SU-DHL-6 (cell line): ENCODE measurements around the gene HCFC1.

Source experiments
- H2AFZ ChIP-seq: fragments of 200-600 bp; sonication (generic); 2 replicates; pipeline ENCODE4 v1.6.1; 2014; ENCODE audit warnings: low read depth, mild to moderate bottlenecking, moderate library complexity, mixed read lengths, antibody characterized with exemption, low read length; ENCODE audit not compliant: severe bottlenecking
- H3F3A ChIP-seq: fragments of 200-600 bp; shearing (Covaris generic); 2 replicates; pipeline ENCODE4 v1.6.0; 2016; ENCODE audit warnings: antibody characterized with exemption, mild to moderate bottlenecking; ENCODE audit not compliant: insufficient read depth
- H3K27ac ChIP-seq: fragments of 200-600 bp; sonication (generic); 2 replicates; pipeline ENCODE4 v1.5.1; 2016; ENCODE audit warnings: low read depth, mild to moderate bottlenecking, low read length, moderate library complexity, mixed read lengths
- H3K27me3 ChIP-seq: fragments of 200-600 bp; sonication (generic), shearing (Covaris generic); 2 replicates; pipeline ENCODE4 v1.6.0; 2014; ENCODE audit warnings: mild to moderate bottlenecking, low read length
- H3K36me3 ChIP-seq: fragments of 200-600 bp; sonication (generic); 2 replicates; pipeline ENCODE4 v1.6.1; 2014; ENCODE audit warnings: mild to moderate bottlenecking, low read length, mixed read lengths
- H3K4me2 ChIP-seq: fragments of 300-600, 200-600 bp; shearing (Covaris generic), sonication (generic); 2 replicates; pipeline ENCODE4 v1.6.0; 2014; ENCODE audit warnings: low read length, low read depth, mild to moderate bottlenecking; ENCODE audit not compliant: poor library complexity, severe bottlenecking
- H3K4me3 ChIP-seq: fragments of 200-600 bp; sonication (generic); 2 replicates; pipeline ENCODE4 v1.5.1; 2014; ENCODE audit warnings: antibody characterized with exemption, low read length, mild to moderate bottlenecking, mixed read lengths; ENCODE audit not compliant: insufficient read depth, poor library complexity, severe bottlenecking
- H3K79me2 ChIP-seq: fragments of 200-600 bp; sonication (generic); 2 replicates; pipeline ENCODE4 v1.6.1; 2014; ENCODE audit warnings: mild to moderate bottlenecking, low read length, moderate library complexity; ENCODE audit not compliant: insufficient read depth
- H3K9ac ChIP-seq: fragments of 200-600 bp; sonication (generic); 2 replicates; pipeline ENCODE4 v1.7.0; 2014; ENCODE audit warnings: mild to moderate bottlenecking, low read length
- H3K9me2 ChIP-seq: fragments of 200-600 bp; sonication (generic); replicated peaks from 2 replicates; pipeline ENCODE4 v1.6.1; 2014; ENCODE audit warnings: low read length; ENCODE audit not compliant: insufficient read depth
- H3K9me3 ChIP-seq: fragments of 200-600 bp; sonication (generic); 2 replicates; pipeline ENCODE4 v1.6.1; 2014; ENCODE audit warnings: low read length, mixed read lengths; ENCODE audit not compliant: insufficient read depth
- H4K20me1 ChIP-seq: fragments of 200-600 bp; sonication (generic); 2 replicates; pipeline ENCODE4 v1.6.1; 2014; ENCODE audit warnings: low read depth, mild to moderate bottlenecking, antibody characterized with exemption, low read length, moderate library complexity, mixed read lengths
- CTCF ChIP-seq: fragments of 200-600 bp; sonication (generic); IDR thresholded peaks from one replicate; pipeline ENCODE4 v1.5.1; 2017; ENCODE audit warnings: antibody characterized with exemption, mild to moderate bottlenecking, low read length, moderate library complexity; ENCODE audit not compliant: insufficient read depth, poor library complexity, severe bottlenecking
- EZH2phosphoT487 ChIP-seq: fragments of 200-600 bp; sonication (generic), shearing (Covaris generic); conservative IDR thresholded peaks from 2 replicates; pipeline ENCODE4 v1.6.1; 2018; ENCODE audit warnings: mild to moderate bottlenecking, antibody characterized with exemption, low read length, moderate library complexity, mixed read lengths

Gene HCFC1

GRCh38 chrX:153965406-153965805 is 6.2 kb downstream of the HCFC1 start:
- no peak overlapping the region for H3K27ac ChIP-seq
- H3K4me2 ChIP-seq = no peak overlapping the region
- no peaks in the 10 kb centered on the region for H3K9me2 ChIP-seq
- no peaks in the 10 kb centered on the region for H3K27me3 ChIP-seq
- H3K9ac ChIP-seq = no peak overlapping the region
- H4K20me1 ChIP-seq = peaks cover 19% of the 10 kb centered on the region
- H3K4me3 ChIP-seq = no peak overlapping the region
- no peak overlapping the region for H2AFZ ChIP-seq
- H3K9me3 ChIP-seq = no peaks in the 10 kb centered on the region
- no peaks in the 10 kb centered on the region for H3F3A ChIP-seq
- peaks cover 89% of the 10 kb centered on the region for H3K79me2 ChIP-seq
- TF ChIP-seq CTCF = no peak
- no peak for TF ChIP-seq EZH2phosphoT487
- H3K36me3 ChIP-seq = 0 out of 2 replicates have a peak, but pooled peaks cover 4% of the 10 kb centered on the region

GRCh38 chrX:153964105-153964504 is 7.5 kb downstream of the HCFC1 start:
- Histone ChIP-seq H3K9ac (no peak overlapping the region), H3K27me3 (no peaks in the 10 kb centered on the region), H3K36me3 (0 out of 2 replicates have a peak, but pooled peaks cover 4% of the 10 kb centered on the region), H4K20me1 (peaks cover 19% of the 10 kb centered on the region), H3K27ac (no peak overlapping the region), H3F3A (no peaks in the 10 kb centered on the region), H3K79me2 (peaks cover 77% of the 10 kb centered on the region), H3K4me2 (no peak overlapping the region), H3K9me2 (no peaks in the 10 kb centered on the region), H3K9me3 (no peaks in the 10 kb centered on the region), H3K4me3 (no peak overlapping the region), H2AFZ (no peak overlapping the region)
- TF ChIP-seq CTCF (no peak), EZH2phosphoT487 (no peak)

- H4K20me1 ChIP-seq = peaks cover 18% of the 10 kb centered on the region
- no peak for TF ChIP-seq CTCF
- no peak for TF ChIP-seq EZH2phosphoT487
- H3K4me3 ChIP-seq = no peak overlapping the region
- 0 out of 2 replicates have a peak, but pooled peaks cover 4% of the 10 kb centered on the region for H3K36me3 ChIP-seq
- H3K9me3 ChIP-seq = no peaks in the 10 kb centered on the region
- no peaks in the 10 kb centered on the region for H3K27me3 ChIP-seq
- H3K9me2 ChIP-seq = no peaks in the 10 kb centered on the region
- no peak overlapping the region for H2AFZ ChIP-seq
- H3K4me2 ChIP-seq = no peak overlapping the region
- H3F3A ChIP-seq = no peaks in the 10 kb centered on the region
- H3K9ac ChIP-seq = no peak overlapping the region
- H3K27ac ChIP-seq = no peak overlapping the region
- peaks cover 71% of the 10 kb centered on the region for H3K79me2 ChIP-seq
Observed at GRCh38 chrX:153963546-153963945, 8.1 kb downstream of the HCFC1 start.
